SK-N-SH treated with all-trans-retinoic acid at 6 μM for 48 hours (cell line): ENCODE measurements around the gene SUGCT.

Experiments used
- ISL1 ChIP-seq: fragments of 250-450 bp; sonication (Bioruptor Pico); IDR thresholded peaks from 2 replicates; pipeline ENCODE4 v2.1.2; 2022; ENCODE audit warnings: mild to moderate bottlenecking, moderate library complexity
- OSR1 ChIP-seq: fragments of 250-450 bp; sonication (Bioruptor Pico); IDR thresholded peaks from 2 replicates; pipeline ENCODE4 v1.8.0; 2022; ENCODE audit warnings: moderate library complexity, mild to moderate bottlenecking, inconsistent platforms
- RARB ChIP-seq: fragments of 250-450 bp; sonication (Bioruptor Pico); IDR thresholded peaks from 2 replicates; pipeline ENCODE4 v1.8.0; 2021; ENCODE audit warnings: mild to moderate bottlenecking, moderate library complexity
- TCF4 ChIP-seq: fragments of 250-450 bp; sonication (Bioruptor Pico); IDR thresholded peaks from 2 replicates; pipeline ENCODE4 v1.8.0; 2021; ENCODE audit warnings: mild to moderate bottlenecking, moderate library complexity, borderline replicate concordance
- TOX ChIP-seq: fragments of 250-450 bp; sonication (Bioruptor Pico); IDR thresholded peaks from 2 replicates; pipeline ENCODE4 v1.8.0; 2021; ENCODE audit warnings: mild to moderate bottlenecking, moderate library complexity, borderline replicate concordance
- TF ChIP-seq, protein P1 (sequence below): fragments of 250-450 bp; sonication (Bioruptor Pico); IDR thresholded peaks from 2 replicates; pipeline ENCODE4 v1.8.0; 2020; ENCODE audit warnings: mild to moderate bottlenecking, moderate library complexity, borderline replicate concordance
- TF ChIP-seq, protein P2 (sequence below): fragments of 250-450 bp; sonication (Bioruptor Pico); IDR thresholded peaks from 2 replicates; pipeline ENCODE4 v1.5.0; 2020; ENCODE audit warnings: mild to moderate bottlenecking, moderate library complexity

DNA sequence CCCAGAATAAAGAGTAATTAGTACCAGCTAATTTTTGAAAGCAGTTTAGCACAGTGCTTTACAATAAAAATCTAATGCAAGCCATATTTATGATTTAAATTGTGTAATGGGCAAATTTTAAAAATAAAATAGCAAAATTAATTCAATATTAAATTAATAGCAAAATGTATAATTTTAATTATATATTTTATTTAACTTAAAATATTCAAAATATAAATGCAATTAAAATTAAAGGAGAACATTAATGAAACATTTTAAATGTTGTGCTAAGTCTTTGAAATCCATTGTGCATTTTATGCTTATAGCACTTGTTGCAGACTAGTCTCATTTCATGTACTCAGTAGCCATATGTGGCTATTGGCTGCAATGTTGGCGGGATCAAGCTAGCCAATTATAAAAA lies 367.6 kb downstream of the SUGCT start:
- no peak for TF ChIP-seq RARB
- TF ChIP-seq, protein P1, sequence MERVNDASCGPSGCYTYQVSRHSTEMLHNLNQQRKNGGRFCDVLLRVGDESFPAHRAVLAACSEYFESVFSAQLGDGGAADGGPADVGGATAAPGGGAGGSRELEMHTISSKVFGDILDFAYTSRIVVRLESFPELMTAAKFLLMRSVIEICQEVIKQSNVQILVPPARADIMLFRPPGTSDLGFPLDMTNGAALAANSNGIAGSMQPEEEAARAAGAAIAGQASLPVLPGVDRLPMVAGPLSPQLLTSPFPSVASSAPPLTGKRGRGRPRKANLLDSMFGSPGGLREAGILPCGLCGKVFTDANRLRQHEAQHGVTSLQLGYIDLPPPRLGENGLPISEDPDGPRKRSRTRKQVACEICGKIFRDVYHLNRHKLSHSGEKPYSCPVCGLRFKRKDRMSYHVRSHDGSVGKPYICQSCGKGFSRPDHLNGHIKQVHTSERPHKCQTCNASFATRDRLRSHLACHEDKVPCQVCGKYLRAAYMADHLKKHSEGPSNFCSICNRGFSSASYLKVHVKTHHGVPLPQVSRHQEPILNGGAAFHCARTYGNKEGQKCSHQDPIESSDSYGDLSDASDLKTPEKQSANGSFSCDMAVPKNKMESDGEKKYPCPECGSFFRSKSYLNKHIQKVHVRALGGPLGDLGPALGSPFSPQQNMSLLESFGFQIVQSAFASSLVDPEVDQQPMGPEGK (CRISPR knock-in tag): no peak
- TF ChIP-seq OSR1 (CRISPR knock-in tag): no peak
- no peak for TF ChIP-seq TOX (CRISPR knock-in tag)
- no peak for TF ChIP-seq ISL1
- TF ChIP-seq, protein P2, sequence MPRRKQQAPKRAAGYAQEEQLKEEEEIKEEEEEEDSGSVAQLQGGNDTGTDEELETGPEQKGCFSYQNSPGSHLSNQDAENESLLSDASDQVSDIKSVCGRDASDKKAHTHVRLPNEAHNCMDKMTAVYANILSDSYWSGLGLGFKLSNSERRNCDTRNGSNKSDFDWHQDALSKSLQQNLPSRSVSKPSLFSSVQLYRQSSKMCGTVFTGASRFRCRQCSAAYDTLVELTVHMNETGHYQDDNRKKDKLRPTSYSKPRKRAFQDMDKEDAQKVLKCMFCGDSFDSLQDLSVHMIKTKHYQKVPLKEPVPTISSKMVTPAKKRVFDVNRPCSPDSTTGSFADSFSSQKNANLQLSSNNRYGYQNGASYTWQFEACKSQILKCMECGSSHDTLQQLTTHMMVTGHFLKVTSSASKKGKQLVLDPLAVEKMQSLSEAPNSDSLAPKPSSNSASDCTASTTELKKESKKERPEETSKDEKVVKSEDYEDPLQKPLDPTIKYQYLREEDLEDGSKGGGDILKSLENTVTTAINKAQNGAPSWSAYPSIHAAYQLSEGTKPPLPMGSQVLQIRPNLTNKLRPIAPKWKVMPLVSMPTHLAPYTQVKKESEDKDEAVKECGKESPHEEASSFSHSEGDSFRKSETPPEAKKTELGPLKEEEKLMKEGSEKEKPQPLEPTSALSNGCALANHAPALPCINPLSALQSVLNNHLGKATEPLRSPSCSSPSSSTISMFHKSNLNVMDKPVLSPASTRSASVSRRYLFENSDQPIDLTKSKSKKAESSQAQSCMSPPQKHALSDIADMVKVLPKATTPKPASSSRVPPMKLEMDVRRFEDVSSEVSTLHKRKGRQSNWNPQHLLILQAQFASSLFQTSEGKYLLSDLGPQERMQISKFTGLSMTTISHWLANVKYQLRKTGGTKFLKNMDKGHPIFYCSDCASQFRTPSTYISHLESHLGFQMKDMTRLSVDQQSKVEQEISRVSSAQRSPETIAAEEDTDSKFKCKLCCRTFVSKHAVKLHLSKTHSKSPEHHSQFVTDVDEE (CRISPR knock-in tag): no peak
- TF ChIP-seq TCF4 (CRISPR knock-in tag): no peak
